Fibroblast of the conjunctiva (primary cell): ENCODE results near the gene FXYD6.

ENCODE experiments used
- DNase-seq: peaks from one replicate; pipeline ENCODE4 v3.0.0-alpha.2; 2010; ENCODE audit warnings: low read depth

FXYD6 gene

DNA sequence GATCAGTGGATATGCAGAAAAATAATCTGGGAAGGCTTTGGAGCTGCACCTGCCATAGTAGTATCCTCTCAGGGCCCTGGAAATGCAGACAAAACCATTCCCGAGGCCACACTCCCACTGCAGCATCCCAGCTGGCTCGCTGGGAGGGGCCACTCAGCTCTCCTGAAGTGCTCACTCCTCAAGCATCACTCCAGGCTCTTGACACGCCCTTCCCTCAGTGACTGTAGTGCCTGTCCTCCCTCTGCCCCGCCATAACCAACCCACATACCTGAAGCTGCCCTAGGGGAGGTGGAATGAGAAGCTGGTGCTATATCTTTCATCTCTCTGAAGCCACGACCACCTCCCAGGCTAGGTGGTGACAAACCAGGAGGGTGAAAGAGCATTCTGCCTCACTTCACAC, 84.2 kb downstream of the FXYD6 start:
- DNase-seq, result no peak

DNA sequence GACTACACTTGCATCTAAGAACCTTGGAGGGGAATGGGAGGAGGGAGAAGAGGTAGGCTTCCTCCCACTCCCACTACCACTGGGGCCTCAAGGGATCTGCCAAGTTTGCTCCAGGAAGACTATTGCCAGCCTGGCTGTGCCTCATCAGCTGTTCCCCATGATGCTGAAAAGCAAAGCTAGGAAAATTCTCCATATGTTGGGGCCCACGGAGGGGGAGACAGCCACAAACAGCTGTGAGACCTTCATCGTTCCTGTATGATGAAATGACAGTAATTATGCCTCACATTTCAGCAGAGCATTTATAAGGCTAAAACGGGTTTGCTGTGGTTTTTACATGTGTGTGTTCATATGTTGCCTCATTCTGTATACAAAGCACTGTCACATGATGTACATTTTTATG, 86.2 kb downstream of the FXYD6 start:
- DNase-seq, result no peak

DNA sequence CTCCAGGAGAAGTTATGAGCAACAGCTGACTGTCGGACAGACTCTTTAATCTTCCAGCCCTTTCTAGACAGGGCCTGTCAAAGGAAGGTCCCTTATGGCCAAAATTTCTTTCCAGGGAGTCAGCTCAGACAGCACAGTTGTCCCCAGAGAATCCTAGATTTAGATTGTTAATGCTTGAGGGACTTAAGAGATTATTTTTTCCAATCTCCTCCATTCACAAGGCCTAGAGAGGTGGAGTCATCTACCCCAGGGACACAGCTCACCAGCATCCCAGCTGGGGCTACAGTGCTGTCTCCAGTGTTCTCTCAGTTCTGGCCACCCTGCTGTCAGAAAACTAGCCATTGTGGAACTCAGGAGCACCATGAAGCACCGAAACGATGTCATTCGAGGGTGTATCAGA, 87.2 kb downstream of the FXYD6 start:
- DNase-seq, result no peak
